IPS-11a (cell line): ENCODE measurements around the gene ID1.
A peak's percentile ranks its signal among the peaks of the same experiment; 100 is the strongest.
"Not testable (repeated sequence)": the region's sequence is repeated elsewhere in the genome, so short reads cannot be mapped to it uniquely, and the experiment has no call there.

Experiments used
- H3K4me3 ChIP-seq: one replicate; pipeline ENCODE4 v1.5.1; 2013; ENCODE audit warnings: low read depth, low read length, control low read depth

ID1 gene

DNA sequence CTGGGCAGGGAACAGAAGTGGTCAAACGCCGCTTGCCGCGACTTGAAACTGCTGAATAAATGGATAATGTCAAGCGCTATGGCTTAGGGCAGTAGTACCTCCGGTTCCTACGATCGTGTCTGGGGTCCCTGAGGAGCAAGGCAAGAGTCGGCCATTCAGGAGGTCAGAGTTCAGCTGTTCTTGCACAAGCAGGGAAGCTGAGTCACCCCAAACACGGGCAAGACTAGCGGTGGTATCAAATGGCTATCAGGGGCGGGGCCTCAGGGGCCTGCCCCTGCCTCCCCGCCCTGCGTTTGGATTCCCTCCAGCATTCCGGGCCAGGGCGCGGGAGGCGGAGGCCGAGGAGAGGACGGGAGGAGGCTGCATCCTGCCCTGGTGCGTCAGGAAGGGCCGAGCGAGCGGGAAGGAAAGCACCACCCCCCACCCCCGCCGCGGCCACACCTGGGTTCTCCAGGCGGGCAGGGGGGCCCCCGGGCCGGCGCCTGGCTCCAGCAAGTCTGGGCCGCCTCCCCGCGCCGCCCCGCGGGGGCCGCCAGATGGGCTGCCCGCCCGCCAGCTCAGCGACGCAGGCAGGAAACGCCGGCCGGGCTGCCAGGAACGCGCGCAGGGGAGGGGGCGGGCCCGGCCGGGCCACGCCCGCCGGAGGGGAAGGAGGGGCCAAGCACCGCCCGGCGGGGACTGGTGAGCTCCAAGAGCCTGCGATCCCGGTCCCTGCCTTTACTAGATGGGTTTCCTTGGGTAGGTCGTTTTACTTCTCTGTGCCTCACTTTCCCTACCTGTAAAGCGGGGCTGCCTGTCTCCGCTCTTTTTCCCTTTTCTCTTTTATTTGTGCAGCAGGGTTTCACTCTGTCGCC, 32.2 kb upstream of the ID1 start:
- H3K4me3 ChIP-seq = peak overlapping the region; percentile 27

DNA sequence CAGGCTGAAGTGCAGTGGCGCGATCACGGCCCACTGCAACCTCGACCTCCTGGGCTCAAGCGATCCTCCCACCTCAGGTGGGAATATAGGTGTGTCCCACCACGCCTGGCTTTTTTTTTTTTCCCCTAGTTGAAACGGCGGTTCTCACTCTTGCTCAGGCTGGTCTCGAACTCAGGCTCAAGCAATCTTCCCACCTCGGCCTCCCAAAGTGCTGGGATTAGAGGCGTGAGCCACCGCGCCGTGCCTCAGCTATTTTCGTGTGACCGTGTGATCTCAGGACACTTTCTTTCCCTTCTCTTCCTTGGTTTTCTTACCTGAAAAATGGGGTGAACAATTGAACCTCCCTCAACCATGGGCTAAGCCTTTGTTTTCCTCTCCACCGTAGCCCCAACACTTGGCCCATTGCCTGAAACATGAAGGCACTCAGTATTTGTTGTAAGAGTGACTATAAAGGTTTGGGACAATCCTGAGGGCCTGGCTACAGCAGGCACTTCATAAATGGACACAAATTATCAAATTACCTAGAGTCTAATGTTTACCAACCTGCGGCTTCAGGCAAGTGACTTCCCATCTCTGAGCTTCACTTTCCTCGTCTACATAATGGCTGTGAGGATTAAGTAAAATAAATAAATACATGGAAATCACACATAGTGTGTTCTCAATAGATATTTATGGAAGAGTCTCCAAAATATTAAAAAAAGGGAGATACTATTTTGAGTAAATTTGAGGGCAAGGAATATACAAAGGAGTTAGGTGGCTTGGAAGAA, 31.4 kb upstream of the ID1 start:
- peak overlapping the region; percentile 27 for H3K4me3 ChIP-seq

DNA sequence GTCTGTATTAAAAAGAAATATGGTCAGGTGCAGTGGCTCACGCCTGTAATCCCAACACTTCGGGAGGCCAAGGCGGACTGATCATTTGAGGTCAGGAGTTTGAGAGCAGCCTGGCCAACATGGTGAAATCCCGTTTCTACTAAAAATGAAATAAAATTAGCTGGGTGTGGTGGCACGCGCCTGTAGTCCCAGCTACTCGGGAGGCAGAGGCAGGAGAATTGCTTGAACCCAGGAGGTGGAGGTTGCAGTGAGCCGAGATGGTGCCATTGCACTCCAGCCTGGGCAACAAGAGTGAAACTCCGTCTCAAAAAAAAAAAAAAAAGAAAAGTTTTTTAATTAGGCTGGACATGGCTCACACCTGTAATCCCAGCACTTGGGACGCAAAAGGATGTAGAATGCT, 30.1 kb upstream of the ID1 start:
- H3K4me3 ChIP-seq = not testable (repeated sequence)

DNA sequence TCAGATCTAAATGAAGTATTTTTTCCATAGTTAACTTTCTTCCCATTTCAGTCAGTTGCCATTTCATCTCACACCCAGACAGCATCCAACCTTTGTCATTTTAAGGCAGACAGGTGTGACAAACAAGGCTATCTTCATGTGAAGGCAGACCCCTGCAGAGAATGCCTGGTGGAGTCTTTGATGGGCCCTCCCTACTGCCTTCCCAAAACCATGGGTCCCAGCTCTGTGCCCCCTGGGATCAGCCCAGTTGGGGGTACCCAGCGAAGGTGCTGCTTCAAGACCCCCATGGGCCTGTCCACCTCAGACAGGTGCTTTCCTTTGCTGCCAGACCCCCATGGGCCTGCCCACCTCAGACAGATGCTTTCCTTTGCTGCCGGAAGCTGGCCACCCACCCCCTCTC, 28.3 kb upstream of the ID1 start:
- H3K4me3 ChIP-seq = no peak overlapping the region

DNA sequence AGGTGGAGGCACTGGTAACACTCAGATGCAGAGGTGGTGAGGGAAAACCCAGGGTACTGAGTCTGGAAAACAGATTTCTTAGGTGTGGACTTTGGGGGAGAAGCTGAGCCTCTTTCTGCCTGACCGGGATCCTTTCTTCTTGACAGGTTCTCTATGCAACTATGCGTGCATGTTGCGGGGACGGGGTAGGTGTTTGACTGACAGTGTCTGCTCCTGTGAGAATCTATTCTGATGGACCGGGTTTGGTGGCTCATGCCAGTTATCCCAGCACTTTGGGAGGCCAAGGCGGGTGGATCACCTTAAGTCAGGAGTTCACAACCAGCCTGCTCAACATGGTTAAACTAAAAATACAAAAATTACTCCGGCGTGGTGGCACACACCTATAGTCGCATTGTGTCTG, 27.9 kb upstream of the ID1 start:
- H3K4me3 ChIP-seq = no peak overlapping the region

DNA sequence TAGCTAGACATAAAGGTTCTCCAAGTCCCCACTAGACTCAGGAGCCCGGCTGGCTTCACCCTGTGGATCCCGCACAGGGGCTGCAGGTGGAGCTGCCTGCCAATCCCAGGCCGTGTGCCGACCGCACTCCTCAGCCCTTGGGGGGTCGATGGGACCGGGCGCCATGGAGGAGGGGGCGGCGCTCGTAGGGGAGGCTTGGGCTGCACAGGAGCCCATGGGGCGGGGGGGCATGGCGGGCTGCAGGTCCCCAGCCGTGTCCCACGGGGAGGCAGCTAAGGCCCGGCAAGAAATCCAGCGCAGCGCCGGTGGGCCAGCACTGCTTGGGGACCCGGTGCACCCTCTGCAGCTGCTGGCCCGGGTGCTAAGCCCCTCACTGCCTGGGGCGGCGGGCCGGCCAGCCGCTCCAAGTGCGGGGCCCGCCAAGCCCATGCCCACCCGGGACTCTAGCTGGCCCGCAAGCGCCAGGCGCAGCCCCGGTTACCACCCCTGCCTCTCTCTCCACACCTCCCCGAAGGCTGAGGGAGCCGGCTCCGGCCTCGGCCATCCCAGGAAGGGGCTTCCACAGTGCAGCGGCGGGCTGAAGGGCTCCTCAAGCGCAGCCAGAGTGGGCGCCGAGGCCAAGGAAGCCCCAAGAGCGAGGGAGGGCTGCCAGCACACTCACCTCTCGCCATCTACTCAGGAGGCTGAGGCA, 26.5 kb upstream of the ID1 start:
- no peak overlapping the region for H3K4me3 ChIP-seq

DNA sequence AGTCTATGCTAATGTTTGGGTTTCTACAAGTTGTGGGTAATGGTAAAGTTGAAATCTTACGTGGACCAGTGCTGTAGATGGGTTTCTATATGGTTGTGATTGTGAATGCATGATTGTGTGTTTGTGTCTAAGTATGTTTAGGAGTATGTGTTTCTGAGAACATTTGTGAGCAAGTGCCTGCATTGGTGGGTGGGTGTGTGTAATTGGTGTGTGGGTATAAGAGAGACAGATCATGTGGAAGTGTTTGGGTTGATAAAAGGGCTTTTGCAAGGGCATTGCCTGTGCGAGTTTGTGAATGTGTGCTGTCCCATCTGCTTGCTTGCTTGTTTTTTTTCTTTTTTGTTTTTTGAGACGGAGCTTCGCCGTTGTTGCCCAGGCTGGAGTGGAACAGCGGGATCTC, 25.8 kb upstream of the ID1 start:
- H3K4me3 ChIP-seq = no peak overlapping the region

DNA sequence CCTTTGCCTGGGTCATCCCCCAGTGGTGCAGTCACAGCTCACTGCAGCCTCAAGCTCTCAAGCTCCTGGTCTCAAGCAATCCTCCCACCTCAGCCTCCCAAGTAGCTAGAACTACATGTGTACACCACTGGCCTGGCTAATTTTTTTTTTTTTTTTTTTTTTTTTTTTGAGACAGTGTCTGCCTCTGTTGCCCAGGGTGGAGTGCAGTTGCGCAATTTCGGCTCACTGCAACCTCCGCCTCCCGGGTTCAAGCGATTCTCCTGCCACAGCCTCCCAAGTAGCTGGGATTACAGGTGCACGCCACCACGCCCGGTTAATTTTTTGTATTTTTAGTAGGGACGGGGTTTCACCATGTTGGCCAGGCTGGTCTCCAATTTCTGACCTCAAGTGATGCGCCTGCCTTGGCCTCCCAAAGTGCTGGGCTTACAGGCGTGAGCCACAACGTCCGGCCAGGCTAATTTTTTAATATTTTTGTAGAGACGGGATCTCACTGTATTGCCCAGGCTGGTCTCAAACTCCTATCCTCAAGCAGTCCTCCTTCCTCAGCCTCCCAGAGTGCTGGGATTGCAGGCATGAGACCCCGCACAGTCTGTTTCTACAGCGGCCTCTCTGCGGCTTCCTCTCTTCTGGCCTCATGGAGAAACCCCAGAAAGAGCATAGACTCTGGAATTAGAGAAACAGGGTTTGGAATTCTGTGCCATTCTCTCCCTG, 25.0 kb upstream of the ID1 start:
- not testable (repeated sequence) for H3K4me3 ChIP-seq

DNA sequence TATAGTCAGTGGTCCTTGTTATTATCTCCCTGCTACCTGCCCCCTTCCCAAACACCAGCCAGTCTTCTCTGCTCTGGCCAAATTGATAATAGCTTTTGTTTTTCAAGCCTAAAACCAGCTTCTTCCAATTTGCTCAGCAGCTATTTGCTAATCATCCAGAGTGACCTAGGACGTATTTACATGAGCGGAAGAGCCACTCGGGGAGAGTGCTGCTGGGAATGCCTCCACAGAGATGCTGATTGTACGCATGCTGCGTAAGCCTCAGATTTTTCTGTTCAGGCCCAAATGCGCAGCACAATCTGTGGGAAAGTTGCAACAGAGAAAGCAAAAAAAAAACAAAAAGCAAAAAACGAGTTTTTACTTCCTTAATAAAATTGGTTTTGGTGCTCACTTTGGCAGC, 24.4 kb upstream of the ID1 start:
- no peak overlapping the region for H3K4me3 ChIP-seq

DNA sequence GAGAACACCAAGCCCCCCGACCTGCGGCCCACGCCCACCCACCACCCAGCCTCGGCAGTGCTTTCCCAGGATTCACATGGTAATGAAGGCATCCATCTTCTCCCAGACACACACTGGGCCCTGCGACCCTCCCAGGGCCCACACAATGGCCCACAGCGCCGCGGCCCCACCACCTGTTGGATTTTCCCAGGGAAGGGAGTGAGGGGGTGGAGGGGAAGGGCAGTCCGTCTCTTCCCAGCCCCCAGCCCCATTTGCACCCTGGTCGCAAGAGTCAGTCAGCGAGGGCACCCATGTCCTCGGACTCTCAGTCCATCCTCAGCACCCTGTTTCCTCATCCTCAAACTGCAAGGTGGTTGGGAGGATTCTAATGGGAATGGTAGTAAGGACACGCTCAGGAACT, 23.7 kb upstream of the ID1 start:
- no peak overlapping the region for H3K4me3 ChIP-seq

DNA sequence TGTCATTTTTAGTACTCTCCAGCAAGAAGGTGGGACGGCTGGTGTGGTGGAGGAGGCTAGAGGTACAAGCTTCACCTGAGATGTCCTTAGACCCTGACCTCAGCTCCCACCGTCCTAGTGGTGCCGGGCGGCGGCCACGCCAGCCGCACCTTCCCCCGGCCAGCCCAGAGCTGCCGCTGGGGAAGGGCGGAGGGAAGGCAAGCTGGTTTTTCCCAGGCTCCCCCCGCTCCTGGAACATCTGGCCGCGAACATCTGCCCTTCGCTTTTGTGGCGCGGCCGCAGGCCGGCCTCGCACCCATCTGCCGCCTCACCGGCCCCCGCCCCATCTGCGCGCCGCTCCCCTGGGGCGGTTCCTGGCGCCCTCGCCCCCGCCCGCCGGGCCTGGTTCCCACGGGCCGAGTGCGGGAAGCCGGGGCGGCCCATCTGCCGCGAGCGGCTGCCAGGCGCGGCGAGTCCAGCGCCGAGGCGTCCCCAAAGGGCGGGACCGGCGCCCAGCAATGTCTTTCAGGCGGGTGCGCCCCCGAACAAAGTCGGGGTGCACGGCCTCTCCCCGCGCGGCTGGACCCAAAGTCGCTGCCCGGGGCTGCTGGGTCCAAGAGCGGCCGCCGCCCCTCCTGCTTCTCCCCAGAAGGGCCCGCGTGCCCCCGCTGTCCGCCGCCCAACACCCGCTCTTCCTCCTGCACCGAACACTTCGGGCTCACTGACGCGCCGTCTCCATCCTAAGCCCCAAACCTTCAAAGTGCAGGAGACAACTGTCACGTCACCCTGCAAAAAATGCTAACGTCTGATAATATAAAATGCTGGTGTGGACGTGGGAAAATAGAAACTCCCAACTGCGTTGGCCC, 17.3 kb upstream of the ID1 start:
- peak overlapping the region; percentile 13 for H3K4me3 ChIP-seq

DNA sequence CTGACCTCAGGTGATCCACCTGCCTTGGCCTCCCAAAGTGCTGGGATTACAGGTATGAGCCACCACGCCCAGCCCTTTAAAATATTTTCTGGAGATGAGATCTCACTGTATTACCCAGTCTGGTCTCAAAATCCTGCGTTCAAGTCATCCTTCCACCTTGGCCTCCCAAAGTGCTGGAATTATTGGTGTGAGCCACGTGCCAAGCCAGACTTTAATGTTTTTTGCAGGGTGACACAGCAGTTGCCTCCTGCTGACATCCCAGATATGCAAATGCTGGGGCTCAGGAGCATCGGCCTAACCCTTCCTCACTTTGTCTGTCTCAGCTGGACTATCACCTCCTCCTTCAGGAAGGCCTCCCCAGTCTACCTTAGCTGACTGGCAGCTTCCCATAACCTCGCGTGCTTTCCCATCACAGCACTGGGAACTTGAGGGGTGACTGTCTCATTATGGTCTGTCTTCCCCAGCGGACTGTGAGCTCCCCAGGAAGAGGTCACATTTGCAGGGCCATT, 14.3 kb upstream of the ID1 start:
- H3K4me3 ChIP-seq = no peak overlapping the region

DNA sequence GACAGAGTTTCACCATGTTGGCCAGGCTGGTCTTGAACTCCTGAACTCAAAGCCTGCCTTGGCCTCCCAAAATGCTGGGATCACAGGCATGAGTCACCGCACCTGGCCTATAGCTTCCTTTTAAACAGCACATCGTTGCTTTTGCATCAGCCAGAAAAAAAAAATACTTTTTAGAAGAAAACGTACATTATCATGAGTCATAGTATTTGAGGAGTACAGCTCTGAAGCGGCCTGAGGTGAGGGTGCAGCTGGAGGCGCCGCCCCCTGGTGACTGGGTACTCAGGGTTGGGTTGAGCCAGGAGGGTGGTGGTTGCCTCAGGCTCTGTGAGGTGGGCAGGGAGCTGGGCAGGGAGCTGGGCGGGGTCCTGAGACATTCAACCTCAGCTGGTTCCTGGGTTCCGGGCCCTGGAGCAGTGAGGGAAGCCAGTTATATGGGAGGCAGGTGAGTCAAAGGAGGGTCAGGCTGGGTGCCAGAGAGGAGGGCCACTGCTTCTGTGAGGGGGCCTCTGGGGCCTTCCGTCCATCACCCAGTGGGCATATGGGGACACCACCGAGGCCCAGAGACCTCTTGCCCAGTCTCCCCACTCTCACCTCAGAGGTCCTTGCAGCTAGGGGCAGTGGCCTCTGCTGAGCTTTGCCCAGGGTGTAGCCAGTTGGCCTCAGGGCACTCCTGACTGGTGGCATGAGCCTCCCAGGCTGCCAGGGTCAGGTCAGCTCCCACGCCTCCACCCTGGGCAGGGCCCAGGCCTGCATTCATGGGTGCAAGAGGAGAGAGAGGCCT, 11.7 kb upstream of the ID1 start:
- H3K4me3 ChIP-seq = no peak overlapping the region

DNA sequence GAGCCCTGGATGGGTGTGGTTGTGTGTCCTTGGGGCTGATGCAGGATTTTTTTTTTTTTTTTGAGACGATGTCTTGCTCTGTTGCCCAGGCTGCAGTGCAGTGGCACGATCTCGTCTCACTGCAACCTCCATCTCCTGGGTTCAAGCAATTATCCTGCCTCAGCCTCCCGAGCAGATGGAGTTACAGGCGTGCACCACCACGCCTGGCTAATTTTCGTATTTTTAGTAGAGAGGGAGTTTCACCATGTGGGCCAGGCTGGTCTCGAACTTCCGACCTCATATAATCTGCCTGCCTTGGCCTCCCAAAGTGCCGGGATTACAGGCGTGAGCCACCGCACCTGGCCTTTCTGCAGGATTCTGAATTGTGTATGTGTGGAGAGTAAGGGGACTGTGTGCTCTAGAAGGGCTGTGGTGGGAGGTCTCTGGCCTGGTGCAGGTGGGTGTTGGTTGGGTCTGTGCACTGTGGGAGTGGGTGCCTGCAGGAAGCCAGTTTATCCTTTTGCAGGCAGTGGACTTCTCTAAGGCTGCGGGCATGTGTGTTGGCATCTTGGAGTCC, 11.0 kb upstream of the ID1 start:
- H3K4me3 ChIP-seq = no peak overlapping the region

DNA sequence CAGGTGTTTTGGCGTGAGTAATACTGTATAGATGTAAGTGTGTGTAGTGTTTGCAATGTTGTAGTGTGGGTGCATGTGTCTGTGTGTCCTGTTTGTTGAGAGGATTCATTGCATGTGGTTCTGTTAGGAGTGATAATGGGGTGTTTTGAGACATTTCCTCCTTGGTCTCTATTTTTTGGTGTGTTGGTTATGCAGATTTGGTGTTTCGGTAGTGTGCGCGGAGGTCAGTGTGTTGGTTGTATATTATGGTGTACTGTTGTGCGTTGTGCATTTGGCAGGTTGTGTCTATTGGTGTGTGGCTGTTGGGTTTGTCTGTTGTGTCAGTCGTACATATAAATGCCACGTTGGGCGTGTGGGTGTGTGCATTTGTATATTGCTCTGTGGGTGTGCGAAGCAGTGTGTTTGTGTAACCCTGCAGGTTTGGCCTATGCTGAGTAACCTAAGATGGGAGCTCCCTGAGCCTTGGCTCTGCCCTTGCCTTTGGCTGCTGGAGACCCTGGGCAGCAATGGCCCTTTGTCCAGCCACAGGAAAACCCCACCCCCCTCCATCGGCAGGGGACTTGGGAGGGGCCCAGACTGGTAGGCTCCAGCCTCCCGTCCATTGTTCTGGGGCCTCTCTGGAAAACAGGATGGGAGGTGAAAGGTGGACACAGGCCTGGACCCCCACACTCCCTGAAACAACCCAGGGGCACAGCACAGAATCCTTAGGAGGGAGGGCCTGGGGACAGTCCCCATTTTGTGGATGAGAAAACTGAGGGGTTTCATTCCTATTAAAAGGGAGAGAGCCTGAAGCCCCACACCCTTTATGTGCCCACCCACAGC, 10.3 kb upstream of the ID1 start:
- H3K4me3 ChIP-seq = no peak overlapping the region

DNA sequence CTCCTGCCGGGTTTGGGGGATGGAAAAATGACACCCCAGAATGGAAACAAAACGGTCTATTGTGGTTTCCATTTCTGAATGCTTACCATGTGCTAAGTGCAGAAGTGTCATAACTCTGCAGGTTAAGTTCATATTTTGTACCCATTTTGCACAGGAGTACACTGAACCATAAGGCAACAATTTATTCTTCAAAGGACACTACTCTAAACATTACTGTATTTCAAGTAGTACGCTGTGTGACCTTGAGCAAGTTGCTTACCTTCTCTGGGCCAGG, 9.8 kb upstream of the ID1 start:
- H3K4me3 ChIP-seq = no peak overlapping the region

DNA sequence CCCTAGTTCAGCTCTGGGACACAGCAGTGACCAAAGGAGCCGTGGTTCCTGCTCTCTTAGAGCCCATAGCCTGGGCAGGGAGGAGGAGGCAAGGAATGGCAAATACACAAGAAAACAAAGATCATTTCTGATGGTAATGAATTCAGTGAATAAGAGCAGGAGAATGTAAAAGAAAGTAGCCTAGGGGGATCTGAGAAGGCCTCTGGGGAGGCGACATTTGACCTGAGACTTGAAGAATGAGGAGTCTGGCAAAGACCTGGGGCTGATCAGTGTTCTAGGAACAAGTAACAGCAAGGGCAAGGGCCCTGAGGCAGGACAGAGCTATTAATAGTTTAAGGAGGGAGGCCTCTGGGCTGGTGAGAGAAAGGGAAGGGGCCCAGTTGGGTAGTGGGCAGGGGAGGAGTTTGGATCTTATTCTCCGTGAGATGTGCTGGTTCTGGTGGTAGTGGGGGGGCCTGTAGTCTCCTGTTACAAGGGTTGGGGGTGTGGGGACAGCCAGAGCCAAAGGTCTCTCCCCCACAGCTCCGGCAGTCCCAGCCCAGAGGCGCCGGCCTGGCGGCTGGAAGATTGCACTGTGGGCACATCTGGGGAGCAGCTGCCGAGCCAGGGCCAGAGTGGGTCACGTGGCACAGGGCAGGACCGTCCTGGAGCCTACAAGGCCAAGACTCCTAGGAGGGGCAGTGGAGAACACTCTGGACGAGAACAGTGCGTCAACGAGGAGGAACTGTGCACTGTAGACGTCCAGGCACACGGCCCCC, 9.3 kb upstream of the ID1 start:
- no peak overlapping the region for H3K4me3 ChIP-seq

DNA sequence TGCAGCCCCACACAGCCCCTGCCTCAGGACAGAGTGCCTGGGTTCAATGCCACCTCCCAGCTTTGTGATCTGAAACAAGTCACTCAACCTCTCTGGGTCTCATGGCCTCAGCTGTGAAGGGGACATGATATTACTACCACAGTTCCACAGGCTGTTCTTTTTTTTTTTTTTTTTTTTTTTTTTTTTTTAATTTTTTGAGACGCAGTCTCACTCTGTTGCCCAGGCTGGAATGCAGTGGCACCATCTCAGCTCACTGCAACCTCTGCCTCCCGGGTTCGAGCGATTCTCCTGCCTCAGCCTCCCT, 8.7 kb upstream of the ID1 start:
- not testable (repeated sequence) for H3K4me3 ChIP-seq
